C4-2B (cell line): ENCODE data around the gene CDC14B.

Experiments
- CTCF ChIP-seq: fragments of 450-650 bp; conservative IDR thresholded peaks from 2 replicates; pipeline ENCODE4 v1.5.1; 2017; ENCODE audit warnings: mild to moderate bottlenecking
- ZFX ChIP-seq: fragments of 450-650 bp; IDR thresholded peaks from 2 replicates; pipeline ENCODE4 v1.6.1; 2017

- no peak for TF ChIP-seq CTCF
- no peak for TF ChIP-seq ZFX
Observed at GRCh38 chr9:96512240-96512639, 107.4 kb downstream of the CDC14B start.
